IMR-90 (cell line): Measurements from ENCODE around the gene PASD1.

Experiments
- BHLHE40 ChIP-seq: fragments of 150-350 bp; IDR thresholded peaks from 2 replicates; pipeline ENCODE4 v1.6.1; 2016; ENCODE audit warnings: mild to moderate bottlenecking, low read depth, low read length
- CEBPB ChIP-seq: IDR thresholded peaks from 2 replicates; pipeline ENCODE4 v1.6.1; 2012; ENCODE audit warnings: low read depth, low read length, improper control_type of control experiment
- CHD1 ChIP-seq: IDR thresholded peaks from 2 replicates; pipeline ENCODE4 v1.6.1; 2012; ENCODE audit warnings: low read depth, low read length, improper control_type of control experiment
- CTCF ChIP-seq: conservative IDR thresholded peaks from 2 replicates; pipeline ENCODE4 v1.5.1; 2012; ENCODE audit warnings: mild to moderate bottlenecking, low read depth, low read length, improper control_type of control experiment
- FOS ChIP-seq: fragments of 150-350 bp; IDR thresholded peaks from 2 replicates; pipeline ENCODE4 v1.6.1; 2016; ENCODE audit warnings: low read depth, low read length
- MAFK ChIP-seq: IDR thresholded peaks from 2 replicates; pipeline ENCODE4 v1.6.1; 2012; ENCODE audit warnings: low read depth, low read length, improper control_type of control experiment
- MXI1 ChIP-seq: IDR thresholded peaks from 2 replicates; pipeline ENCODE4 v1.6.1; 2012; ENCODE audit warnings: low read depth, mild to moderate bottlenecking, low read length, moderate library complexity, borderline replicate concordance
- POLR2A ChIP-seq: IDR thresholded peaks from 2 replicates; pipeline ENCODE4 v1.6.1; 2012; ENCODE audit warnings: mild to moderate bottlenecking, low read depth, low read length
- RAD21 ChIP-seq: IDR thresholded peaks from 2 replicates; pipeline ENCODE4 v1.6.1; 2012; ENCODE audit warnings: low read length, improper control_type of control experiment
- RCOR1 ChIP-seq: IDR thresholded peaks from 2 replicates; pipeline ENCODE4 v1.6.1; 2012; ENCODE audit warnings: mild to moderate bottlenecking, low read length, improper control_type of control experiment; ENCODE audit not compliant: insufficient replicate concordance
- RFX5 ChIP-seq: IDR thresholded peaks from 2 replicates; pipeline ENCODE4 v1.8.0; 2012; ENCODE audit warnings: low read depth, mild to moderate bottlenecking, low read length, moderate library complexity
- SMC3 ChIP-seq: fragments of 150-350 bp; IDR thresholded peaks from 2 replicates; pipeline ENCODE4 v1.6.1; 2016; ENCODE audit warnings: low read depth, mild to moderate bottlenecking, antibody characterized with exemption, low read length, moderate library complexity
- TF ChIP-seq, protein P1 (sequence below): fragments of 150-350 bp; IDR thresholded peaks from 2 replicates; pipeline ENCODE4 v1.6.1; 2017; ENCODE audit warnings: mild to moderate bottlenecking, antibody characterized with exemption, low read length, low read depth
- TF ChIP-seq, protein P2 (sequence below): fragments of 150-350 bp; IDR thresholded peaks from 2 replicates; pipeline ENCODE4 v1.6.1; 2016; ENCODE audit warnings: low read depth, mild to moderate bottlenecking, low read length, moderate library complexity, borderline replicate concordance

DNA sequence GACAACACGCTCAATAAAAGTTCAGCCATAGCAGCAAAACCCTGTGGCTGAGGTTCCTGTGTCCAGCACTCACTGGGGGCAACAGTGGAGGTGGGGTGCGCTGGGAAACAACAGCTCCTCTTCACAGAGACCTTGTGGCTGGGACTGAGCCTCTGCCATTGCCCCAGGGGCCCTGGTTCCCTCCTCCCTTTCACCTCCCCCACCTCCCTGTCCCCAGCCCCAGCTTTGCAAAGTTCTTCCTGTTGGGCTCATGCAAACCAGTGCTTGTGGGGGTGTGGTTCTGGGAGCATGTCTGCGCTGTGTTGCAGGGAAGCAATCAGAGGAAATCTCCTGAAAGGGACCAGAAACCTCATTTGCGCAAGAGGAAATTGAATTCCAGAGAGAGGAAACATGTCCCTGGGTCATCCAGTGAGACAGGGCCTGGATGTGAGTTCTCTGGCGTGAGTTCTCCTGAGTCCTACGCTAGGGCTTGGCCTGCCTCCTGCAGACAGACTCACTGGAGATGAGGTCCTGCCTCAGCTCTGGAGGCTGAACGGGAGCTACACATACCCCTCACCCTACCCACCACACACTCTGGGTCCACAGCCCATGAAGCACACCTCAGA, 159.8 kb downstream of the PASD1 start:
- TF ChIP-seq POLR2A (no peak), CTCF (no peak), RCOR1 (no peak), RAD21 (no peak), FOS (no peak), CEBPB (no peak), BHLHE40 (no peak), SMC3 (no peak), RFX5 (no peak), MXI1 (no peak), MAFK (no peak), CHD1 (no peak)
- TF ChIP-seq, protein P1, sequence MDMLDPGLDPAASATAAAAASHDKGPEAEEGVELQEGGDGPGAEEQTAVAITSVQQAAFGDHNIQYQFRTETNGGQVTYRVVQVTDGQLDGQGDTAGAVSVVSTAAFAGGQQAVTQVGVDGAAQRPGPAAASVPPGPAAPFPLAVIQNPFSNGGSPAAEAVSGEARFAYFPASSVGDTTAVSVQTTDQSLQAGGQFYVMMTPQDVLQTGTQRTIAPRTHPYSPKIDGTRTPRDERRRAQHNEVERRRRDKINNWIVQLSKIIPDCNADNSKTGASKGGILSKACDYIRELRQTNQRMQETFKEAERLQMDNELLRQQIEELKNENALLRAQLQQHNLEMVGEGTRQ: no peak
- TF ChIP-seq, protein P2, sequence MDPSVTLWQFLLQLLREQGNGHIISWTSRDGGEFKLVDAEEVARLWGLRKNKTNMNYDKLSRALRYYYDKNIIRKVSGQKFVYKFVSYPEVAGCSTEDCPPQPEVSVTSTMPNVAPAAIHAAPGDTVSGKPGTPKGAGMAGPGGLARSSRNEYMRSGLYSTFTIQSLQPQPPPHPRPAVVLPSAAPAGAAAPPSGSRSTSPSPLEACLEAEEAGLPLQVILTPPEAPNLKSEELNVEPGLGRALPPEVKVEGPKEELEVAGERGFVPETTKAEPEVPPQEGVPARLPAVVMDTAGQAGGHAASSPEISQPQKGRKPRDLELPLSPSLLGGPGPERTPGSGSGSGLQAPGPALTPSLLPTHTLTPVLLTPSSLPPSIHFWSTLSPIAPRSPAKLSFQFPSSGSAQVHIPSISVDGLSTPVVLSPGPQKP: no peak
